SH-SY5Y (cell line): ENCODE results near the gene GABPB2.
A peak's percentile ranks its signal among the peaks of the same experiment; 100 is the strongest.

Experiments used
- GATA2 ChIP-seq: IDR thresholded peaks from 2 replicates; pipeline ENCODE4 v1.6.1; 2011; ENCODE audit warnings: mild to moderate bottlenecking, low read depth, low read length
- GATA3 ChIP-seq: IDR thresholded peaks from 2 replicates; pipeline ENCODE4 v1.6.1; 2011; ENCODE audit warnings: low read depth, mild to moderate bottlenecking, low read length, moderate library complexity

GRCh38 chr1:151164732-151165280 lies 94.2 kb downstream of the GABPB2 start:
- no peak for TF ChIP-seq GATA3
- 0 out of 2 replicates have a peak, but pooled peaks have one; percentile 3 for TF ChIP-seq GATA2
